CD1c-positive myeloid dendritic cell (primary cell): Measurements from ENCODE around the gene TCF19.

ENCODE experiments used
- DNase-seq: peaks from one replicate; pipeline ENCODE4 v3.0.0-alpha.2; 2016; ENCODE audit errors: extremely low spot score

TCF19 gene

DNA sequence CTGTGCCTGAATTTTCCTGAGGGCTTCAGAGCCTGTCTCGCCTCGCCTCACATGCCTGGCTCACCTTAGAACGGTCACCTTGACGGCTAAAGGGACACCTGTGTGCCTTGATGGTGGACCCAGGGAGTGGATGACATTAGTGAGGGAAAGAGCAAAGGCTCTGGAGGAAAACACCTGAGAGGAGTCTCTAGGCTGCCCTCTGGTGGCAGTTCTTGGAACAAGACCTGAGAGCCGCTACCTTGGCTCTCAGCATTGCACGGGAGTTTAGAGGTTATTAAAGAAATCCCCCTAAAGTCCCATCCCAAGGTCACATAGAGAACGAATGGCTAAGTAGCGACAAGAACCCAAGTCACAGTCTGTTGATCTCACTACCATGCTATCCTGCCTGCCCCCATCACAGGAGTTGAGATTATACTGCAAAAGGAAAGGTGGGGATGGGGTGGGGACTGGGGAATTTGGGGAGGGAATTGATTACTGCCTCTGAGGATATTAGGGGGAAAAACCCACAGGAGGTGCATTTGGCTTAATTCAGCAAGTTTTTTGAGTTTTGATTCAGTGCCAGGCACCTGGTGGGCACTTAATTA is 30.2 kb upstream of the TCF19 start:
- DNase-seq, result peak; percentile 67

DNA sequence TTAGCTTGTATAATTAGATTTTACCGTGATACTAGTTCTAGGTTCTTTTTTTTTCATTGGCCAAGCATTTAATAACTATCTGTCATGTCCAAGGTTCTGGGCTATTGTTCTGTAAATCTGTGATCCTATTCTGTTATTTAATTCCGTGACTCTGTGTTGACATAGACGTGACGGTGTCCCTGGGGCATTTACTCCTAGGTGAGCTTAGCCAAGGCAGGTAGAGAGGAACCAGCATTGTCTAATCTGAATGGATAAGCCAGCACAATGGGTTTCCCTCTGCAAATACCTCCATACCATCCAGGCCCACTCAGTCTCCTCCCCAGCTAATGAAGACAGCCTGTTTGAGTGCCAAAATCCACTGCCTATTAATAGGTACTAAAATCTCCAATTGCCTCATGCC is 29.3 kb upstream of the TCF19 start:
- DNase-seq, result no peak

DNA sequence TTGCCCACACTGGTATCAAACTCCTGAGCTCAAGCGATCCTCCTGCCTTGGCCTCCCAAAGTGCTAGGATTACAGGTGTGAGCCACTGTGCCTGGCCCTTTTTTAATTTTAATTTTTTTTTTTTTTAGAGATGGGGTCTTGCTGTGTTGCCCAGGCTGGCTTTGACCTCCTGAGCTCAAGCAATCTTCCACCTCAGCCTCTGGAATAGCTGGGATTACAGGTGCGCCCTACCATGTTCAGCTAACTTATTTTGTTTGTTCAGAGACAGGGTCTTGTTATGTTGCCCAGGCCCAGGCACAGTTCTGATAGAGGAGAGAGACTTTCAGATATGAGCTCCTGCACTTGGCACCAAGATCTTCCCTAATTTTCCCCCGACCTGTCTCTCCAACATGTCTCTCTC is 27.6 kb upstream of the TCF19 start:
- DNase-seq, result no peak

DNA sequence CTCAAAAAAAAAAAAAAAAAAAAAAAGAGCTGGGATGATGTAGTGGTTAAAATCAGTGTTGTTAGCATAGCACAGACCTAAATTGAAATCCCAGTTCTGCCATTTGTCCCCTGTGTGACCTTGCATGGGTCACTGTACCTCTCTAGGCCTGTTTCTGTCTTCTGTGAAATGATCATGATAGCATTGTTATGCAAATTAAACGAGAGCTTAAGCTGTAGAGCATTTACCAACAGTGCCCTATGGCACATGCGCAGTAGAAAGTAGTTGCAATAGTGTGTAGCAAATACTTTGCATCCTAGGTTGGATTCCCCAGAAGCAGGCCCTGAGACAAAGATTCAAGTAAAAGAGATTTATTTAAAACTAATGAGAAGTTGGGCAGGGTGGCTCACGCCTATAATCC is 26.8 kb upstream of the TCF19 start:
- DNase-seq, result no peak

DNA sequence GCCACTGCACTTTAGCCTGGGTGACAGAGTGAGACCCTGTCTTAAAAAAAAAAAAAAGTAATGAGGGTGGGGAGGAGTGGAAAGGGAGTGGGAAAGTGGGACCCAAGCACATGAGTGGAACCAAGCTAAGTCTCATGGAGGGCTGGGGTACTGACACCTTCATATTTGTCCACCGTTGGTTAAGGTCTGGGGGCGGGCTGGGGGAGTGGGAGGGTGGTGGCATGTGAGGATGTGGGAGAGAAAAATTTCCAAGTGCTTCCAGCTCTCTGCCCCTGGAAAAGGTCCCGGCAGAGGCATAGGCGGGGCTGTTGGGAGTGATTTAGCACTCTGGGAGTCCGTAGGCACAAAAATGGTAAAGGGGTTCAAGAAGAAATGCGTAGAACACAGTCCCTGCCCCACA is 25.6 kb upstream of the TCF19 start:
- no peak for DNase-seq

DNA sequence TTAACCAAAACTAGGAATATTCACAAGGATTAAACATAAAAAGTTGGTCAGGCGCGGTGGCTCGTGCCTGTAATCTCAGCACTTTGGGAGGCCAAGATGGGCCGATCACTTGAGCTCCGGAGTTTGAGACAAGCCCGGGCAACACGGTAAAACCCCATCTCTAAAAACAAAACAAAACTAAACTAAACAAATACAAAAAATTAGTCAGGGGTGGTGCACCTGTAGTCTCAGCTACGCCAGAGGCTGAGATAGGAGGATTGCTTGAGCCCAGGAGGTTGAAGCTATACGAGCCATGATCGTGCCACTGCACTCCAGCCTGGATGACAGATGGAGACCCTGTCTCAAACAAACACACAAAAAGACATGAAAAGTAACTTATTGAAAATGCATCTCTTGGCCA is 22.7 kb upstream of the TCF19 start:
- DNase-seq, result no peak

DNA sequence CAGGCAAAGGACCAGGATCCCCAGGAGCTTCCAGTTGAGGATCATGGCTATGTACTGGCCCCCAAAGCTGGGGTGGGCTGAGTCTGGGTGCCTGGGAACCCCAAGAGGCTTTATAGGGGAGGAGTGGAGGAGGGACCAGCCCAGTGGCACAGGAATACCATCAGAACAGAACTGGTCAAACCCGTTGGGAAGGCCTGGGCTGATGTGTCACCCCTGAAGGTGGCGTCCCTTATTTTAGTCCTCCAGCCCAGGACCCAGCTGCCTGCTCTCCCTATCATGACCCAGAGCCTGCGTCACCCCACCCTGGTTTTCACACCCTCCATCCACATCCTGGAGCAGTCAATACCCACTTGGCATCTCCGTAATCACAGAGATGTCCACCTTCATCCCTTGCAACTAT is 19.4 kb upstream of the TCF19 start, which contains the start of gene PSORS1C2:
PSORS1C2 (minus strand) TSS at position 85 of the 400 bp plus-strand sequence; CDS start at position 45, 40 bp downstream.
- DNase-seq, result no peak

DNA sequence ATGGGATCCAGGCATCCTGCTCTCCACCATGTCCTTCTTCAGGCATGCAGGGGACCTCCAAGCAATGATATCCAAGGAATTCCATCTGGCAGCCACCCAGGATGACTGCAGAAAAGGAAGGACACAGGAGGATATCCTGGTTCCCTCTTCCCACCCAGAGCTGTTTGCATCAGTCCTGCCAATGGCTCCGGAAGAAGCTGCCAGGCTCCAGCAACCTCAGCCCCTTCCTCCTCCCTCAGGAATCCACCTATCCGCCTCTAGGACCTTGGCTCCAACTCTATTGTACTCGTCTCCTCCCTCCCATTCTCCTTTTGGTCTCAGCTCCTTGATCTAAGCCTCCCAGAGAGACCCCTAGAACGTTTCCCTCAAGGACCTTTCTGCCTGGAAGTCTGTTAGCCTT is 18.8 kb upstream of the TCF19 start:
- no peak for DNase-seq

DNA sequence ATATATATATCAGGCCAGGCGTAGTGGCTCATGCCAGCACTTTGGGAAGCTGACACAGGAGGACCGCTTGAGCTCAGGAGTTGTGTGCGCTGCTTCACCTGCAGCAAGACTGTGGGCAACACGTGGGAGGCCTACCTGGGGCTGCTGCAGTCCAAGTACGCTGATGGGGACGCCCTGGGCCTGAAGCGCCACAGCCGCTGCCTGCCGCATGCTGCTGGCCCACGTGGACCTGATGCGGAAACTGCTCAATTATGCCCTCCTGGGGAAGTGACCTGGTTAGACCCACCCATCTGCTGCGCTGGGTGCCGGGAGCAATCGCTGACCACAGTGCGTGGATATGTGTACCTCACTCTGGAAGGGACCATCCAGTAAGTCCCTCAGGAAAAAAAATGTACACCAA is 17.7 kb upstream of the TCF19 start:
- DNase-seq, result no peak

DNA sequence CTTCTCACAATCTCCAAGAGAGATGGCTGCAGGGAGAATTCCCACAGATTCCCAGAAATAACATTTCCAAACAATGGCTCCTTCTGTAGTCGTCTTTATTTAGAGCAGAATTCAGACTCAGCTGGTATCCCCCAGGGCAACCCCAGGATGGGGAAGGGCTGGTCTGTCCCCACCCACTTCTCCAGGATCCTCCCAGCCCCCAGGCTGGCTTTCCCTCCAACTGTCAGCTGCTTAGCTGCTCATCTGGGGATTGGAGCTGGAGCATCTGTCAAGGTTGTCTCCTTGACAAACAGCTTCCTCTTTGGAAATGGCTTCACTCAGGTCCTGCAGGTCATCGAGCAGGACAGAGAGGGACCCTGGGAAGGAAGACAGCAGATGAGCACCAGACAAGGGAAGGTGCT is 16.0 kb upstream of the TCF19 start:
- DNase-seq, result no peak

DNA sequence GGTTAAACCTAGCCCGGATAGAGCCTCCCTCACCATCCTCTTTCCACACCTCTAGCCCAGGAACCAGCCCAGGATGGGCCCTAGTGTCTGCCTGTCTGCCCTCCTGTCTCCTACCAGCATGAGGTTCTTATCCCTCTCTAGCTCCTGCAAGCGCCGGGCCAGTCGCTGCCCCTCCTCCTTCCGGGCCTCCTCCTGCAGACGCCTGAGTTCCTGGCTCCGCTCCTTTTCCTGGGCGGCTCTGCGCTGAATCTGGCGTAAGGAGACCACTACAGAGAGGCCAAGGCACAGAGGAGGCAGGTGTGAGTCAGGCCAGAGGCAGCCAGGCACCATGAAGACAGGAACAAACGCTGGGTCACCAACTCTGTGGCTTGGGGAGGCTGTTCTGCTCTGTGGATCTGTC is 15.2 kb upstream of the TCF19 start:
- no peak for DNase-seq

DNA sequence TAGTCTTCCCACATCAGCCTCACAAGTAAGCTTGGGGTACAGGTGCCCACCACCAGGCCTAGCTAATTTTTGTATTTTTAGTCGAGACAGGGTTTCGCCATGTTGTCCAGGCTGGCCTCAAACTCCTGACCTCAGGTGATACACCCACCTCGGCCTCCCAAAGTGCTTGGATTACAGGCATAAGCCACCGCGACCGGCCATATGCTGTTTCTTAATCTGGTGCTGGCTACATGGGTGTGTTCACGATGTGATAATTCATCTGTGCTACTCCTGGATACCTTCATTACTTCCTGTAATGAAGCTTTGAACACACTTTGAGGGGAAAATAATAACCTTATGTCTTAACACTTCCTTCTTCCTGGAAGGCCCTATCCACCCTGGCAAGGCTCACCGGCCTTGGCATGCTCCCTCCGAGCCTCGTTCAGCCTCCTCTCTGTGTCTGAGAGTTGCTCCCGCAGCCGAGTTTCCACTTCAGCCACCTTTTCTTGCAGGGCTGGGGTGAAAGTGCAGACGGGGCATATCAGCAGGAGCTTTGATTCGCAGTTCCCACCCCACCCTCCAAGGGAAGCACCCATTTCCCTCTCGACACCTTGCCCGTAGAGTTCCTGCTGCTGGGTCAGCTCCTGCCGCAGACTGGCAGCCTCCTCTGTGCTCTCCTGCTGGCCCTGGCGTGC is 14.0 kb upstream of the TCF19 start:
- no peak for DNase-seq

DNA sequence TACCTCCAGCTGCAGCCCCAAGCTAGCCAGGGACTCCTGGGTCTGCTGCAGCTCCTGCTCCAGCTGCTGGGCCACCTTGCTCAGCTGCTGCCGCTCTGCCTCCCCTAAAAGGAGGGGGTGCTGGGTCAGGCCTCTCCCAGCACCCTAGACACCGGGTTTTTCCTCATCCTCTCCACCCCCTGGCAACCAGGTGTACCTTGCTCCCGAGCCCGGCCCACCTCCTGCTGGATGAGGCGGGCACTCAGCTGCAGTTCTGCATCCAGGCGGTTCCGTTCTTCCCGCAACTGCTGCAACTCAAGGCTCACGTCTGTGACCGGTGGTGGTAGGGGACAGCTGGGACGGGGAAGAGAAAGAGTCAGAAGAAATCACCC is 13.4 kb upstream of the TCF19 start:
- DNase-seq, result no peak

DNA sequence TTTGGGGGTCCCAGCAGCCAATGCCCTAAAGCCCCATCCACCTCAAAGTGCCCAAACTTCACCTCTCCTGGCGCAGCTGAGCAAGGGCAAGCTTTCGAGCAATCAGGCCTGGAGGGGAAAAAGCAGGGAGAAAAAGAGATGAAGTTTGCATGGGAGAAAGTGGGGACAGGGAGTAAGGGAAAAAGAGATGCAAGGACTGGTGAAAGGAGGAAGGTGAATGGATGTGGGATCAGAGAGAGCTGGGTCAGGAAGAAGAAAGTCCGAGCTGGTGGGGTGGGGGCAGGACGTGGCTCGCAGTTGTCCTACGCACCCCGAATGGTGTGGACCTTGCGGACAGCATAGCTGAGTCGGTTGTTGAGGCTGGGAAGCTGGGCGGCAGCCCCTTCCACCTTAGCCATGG is 13.0 kb upstream of the TCF19 start:
- no peak for DNase-seq

DNA sequence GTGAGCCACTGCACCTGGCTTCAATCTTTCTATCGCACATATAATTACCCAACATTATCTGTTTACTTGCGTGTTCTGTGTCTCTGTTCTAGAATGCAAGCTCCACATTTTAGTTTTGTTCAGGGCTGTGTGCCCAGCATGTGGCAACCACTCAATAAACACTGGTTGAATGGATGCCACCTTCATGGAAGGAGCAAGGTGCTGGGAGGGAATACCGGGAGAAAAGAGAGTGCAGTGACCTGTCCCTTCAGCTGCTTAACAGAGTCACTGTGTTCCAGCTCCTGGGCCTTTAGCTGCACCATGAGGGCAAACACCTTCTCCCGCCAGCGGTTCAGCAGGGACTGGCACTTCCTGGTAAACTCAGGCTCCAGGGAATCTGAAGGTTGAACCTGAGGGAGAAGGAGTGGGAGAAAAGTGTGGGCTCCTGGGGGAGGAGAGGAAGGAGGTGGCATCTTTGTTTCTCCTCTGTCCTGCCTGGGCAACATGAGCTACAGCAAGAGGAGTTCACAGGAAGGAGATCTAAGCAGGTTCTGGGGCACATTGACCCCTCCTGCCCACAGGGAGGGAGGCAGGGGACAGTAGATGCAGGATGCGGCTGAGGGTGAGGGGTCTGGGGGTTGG is 8.5 kb upstream of the TCF19 start:
- DNase-seq, result no peak

DNA sequence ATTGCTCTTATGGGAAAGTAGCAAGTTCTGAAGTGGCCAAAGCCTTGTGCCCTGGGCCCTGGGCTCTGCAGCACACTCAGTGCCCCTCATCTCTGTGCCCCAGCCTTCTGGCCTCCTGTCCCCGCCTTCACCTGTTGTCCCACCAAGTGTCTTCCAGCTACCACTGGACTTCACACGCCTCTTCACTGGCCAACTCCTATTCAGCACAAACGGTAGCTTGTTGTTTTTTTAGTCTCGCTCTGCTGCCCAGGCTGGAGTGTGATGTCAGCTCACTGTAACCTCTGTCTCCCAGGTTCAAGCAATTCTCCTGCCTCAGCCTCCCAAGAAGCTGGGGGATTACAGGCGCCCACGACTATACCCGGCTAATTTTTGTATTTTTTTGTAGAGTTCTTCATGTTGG is 5.6 kb upstream of the TCF19 start:
- DNase-seq, result no peak

DNA sequence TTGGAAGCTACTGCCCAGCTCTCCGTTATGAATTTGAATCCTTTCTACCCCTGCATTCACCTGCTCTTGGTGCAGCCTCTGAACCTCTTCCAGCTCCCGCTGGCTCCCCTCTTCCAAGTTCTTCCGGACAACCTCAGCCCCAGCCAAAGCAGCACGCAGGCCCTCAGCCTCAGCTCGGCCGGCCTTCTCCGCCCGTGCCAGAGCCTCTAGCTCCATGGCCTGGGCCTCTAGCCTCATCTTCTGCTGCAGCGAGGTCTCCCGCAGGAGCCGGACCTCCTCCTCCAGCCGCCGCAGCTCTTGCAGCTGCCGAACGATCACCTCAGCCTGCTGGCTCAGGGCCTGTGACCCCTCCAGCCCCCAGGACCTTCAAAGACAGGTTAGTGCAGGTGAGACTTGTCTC is 4.0 kb upstream of the TCF19 start:
- DNase-seq, result no peak

DNA sequence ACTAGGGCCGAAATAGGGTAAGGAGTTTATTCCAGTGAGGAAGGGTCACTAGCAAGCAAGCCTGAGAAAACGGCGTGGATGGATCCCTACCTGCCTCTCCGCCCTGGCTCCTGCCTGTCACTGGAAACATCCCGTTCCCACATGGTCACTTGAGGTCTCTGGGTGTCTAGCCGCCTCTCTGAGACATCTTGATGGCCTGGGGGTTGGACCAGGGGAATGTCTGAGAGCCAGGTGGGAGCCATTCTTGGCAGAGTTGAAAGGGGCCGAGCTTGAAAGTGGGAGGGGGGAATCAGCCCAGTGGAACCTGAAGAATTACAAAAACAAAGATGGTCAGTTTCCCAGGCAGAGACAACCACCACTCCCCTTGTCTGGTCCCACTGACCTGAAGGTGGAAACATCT is 1.7 kb upstream of the TCF19 start:
- no peak for DNase-seq

DNA sequence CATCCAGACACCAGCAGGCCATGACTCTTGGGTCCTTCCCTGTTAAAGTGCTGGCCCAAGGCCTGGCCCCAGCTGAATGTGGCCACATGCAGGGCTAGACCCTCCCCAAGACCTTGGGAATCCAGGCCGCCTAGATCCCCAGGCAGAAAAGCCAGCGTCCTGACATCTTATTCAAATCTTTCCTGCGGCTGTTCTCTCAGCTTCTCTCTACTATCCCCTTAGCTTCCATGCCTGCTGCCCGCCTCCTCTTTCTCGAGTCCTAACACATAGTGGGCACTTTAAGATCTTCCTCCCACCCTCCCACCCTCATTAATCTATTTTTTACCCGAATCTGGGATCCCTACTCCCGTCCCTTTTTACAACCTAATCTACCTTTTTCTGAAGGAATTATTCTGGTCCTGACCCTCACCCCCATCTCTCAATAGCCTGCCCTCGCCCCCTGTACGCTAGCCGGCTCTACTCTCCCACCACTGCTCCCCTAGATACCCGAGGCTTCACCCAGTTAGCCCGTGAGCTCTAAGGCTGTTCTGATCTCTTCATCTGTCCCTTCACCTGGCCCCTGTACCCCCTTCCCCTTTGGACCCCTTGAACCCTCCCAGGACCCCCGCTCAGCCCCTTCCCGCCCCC is 763 bp upstream of the TCF19 start, which contains the start of gene CCHCR1:
CCHCR1 (minus strand) TSS at position 290 of the 627 bp plus-strand sequence; CDS start at position 88, 202 bp downstream.
- no peak for DNase-seq

DNA sequence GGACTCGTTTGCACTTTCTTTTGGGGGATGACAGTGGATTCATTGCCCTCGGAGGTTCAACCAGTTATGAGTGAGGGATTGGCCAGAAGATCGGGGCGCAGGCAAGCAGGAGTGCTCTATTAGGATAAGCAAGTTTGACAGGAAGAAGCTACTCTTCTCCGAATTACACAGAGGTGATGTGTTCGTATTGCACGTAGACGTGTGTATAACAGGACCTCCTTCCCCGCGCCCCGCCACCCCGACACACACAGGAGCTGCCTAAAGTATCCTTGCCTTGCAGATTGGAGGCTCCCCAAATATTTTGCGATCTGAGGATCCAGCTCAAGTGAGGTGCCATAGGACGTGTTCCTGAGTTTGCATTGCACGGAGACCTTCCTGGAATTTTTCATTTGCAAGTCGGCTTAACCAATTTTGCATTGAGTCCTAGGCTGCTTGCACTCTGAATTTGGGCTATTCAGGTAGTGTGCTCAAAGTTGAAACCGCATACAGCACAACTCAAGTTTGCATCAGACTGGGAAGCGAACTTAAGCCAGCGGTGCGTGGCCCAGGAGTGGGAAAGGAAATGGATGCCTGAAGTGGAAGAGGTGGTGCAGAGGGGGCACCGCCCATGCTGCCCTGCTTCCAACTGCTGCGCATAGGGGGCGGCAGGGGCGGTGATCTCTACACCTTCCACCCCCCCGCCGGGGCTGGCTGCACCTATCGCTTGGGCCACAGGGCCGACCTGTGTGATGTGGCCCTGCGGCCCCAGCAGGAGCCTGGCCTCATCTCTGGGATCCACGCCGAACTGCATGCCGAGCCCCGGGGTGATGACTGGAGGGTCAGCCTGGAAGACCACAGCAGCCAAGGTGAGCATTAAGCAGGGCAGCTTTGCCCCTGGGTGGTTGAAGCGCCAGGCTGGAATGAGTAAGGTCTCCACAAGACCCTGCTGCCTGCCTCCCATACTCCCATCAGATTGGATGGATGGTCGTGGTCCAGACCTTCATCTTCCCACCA is 770 bp downstream of the TCF19 start:
- DNase-seq, result peak; percentile 7

DNA sequence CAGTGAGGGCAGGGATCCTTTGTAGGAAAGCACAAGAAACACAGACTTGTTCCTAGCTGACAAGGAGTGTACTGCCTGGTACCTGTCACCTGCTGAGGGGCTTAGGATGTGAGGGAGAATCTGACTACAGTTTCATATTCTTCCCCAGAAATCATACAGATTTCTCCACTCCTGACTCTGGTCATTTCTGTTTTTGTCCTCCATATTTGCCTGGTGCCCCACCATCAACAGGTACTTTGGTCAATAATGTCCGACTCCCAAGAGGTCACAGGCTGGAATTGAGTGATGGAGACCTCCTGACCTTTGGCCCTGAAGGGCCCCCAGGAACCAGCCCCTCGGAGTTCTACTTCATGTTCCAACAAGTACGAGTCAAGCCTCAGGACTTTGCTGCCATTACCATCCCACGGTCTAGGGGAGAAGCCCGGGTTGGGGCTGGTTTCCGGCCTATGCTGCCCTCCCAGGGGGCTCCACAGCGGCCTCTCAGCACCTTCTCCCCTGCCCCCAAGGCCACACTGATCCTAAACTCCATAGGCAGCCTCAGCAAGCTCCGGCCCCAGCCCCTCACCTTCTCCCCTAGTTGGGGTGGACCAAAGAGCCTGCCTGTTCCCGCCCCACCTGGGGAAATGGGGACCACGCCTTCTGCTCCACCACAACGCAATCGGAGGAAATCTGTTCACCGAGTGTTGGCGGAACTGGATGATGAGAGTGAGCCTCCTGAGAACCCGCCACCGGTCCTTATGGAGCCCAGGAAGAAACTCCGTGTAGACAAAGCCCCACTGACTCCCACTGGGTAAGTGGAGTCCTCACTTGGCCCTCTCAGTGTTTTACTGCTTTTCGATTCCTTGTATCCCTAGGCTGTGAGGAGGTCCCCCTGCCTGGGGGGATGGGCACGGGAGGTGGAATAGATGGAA is 3.1 kb downstream of the TCF19 start:
- no peak for DNase-seq
